ENCODE results near the gene FUBP3. TPM values are rescaled to one million over a fixed set of nuclear protein-coding genes. Genes with fewer than 3 reads are reported as not detected.

FUBP3 gene
- total RNA-seq, 4 donors from 2014 or later: 20.7 to 41.1 (median 36.9) TPM

DNA sequence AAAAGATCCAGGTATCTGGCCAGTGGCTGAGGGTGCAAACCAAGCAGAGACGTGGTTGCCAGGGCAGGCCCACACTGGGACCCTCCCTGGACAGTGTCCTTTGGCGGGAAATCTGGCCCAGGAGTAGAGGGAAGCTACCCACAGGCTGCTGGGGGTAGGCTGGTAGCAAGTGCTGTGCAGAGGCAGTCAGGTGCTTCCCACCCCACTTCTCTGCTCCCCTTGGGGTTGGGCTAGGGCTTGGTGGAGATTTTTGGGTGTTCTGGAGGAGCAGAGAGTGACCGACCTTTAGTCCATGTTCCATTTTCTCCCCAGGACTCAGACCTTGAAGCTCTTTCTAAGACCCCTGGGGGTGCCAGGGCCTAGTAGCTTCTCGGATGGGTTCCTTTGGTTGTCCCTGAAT, 90.6 kb downstream of the FUBP3 start:
- H3K9me3 ChIP-seq: no peaks in the 10 kb centered on the region
- no peaks in the 10 kb centered on the region for H3K36me3 ChIP-seq
- H3K4me1 ChIP-seq: peaks cover 9 to 16% (median 12%) of the 10 kb centered on the region in 4 donors
- H3K27me3 ChIP-seq: peaks cover 39% of the 10 kb centered on the region
- 71 to 79% methylated on average over 2 to 4 of the region's 4 CpGs for WGBS, 2 donors (ENCODE audit: low coverage in 1 of 2)
- DNase-seq: no peak
- no peak for TF ChIP-seq POLR2AphosphoS5 (IDR thresholded peaks at IDR 0.05)
- TF ChIP-seq, protein P1, sequence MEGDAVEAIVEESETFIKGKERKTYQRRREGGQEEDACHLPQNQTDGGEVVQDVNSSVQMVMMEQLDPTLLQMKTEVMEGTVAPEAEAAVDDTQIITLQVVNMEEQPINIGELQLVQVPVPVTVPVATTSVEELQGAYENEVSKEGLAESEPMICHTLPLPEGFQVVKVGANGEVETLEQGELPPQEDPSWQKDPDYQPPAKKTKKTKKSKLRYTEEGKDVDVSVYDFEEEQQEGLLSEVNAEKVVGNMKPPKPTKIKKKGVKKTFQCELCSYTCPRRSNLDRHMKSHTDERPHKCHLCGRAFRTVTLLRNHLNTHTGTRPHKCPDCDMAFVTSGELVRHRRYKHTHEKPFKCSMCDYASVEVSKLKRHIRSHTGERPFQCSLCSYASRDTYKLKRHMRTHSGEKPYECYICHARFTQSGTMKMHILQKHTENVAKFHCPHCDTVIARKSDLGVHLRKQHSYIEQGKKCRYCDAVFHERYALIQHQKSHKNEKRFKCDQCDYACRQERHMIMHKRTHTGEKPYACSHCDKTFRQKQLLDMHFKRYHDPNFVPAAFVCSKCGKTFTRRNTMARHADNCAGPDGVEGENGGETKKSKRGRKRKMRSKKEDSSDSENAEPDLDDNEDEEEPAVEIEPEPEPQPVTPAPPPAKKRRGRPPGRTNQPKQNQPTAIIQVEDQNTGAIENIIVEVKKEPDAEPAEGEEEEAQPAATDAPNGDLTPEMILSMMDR (IDR thresholded peaks at IDR 0.05): no peak
- TF ChIP-seq EP300 (IDR thresholded peaks at IDR 0.05; ENCODE audit: low read depth): no peak
- TF ChIP-seq POLR2A (IDR thresholded peaks at IDR 0.05): no peak
- no peak overlapping the region for H3K4me3 ChIP-seq
- in situ Hi-C loops (cut with MboI; ENCODE audit: low pct_ligation_motif_present in 1 of 4, low pct_unique_long_range_greater_than_20kb in 1 of 4, low sequenced_read_pairs in 3 of 4) (loop anchor here in 3 of 4 donors (10.0 kb wide), 3 partner anchors 195 to 215 kb away; no protein-coding TSS in a partner anchor), intact Hi-C loops (cut with DNase I; ENCODE audit: low total_unique reads) (no loop called here)
- no peak overlapping the region for H3K27ac ChIP-seq

DNA sequence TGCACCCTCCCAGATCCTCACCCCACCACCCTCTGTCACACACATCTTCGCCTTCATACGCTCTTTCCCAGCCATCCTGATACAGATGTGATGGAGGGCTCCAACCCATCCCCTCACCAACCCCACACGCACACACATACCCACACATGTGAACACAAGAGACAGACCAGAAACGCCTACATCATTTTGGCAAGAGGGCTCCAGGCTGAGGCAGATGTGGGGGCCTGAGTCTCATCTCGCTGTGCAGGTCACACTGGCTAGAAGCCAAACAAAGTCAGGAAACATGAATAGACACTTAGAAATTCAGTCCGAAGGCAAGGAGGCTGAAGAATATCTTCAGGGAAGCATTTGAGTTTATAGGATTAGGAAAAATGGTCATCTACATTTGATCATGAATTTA, 91.3 kb downstream of the FUBP3 start:
- intact Hi-C loops (cut with DNase I; ENCODE audit: low total_unique reads) (no loop called here), in situ Hi-C loops (cut with MboI; ENCODE audit: low pct_ligation_motif_present in 1 of 4, low pct_unique_long_range_greater_than_20kb in 1 of 4, low sequenced_read_pairs in 3 of 4) (loop anchor here in 3 of 4 donors (10.0 kb wide), 3 partner anchors 196 to 216 kb away; no protein-coding TSS in a partner anchor)
- no peak for TF ChIP-seq POLR2A (IDR thresholded peaks at IDR 0.05)
- TF ChIP-seq, protein P1 (IDR thresholded peaks at IDR 0.05): no peak
- TF ChIP-seq EP300 (IDR thresholded peaks at IDR 0.05; ENCODE audit: low read depth): no peak
- no peak for TF ChIP-seq POLR2AphosphoS5 (IDR thresholded peaks at IDR 0.05)
- no peak for DNase-seq
- H3K4me3 ChIP-seq: no peak overlapping the region
- H3K4me1 ChIP-seq: peaks cover 5 to 9% (median 7%) of the 10 kb centered on the region in 4 donors
- no peak overlapping the region for H3K27ac ChIP-seq
- no peaks in the 10 kb centered on the region for H3K36me3 ChIP-seq
- peaks cover 33% of the 10 kb centered on the region for H3K27me3 ChIP-seq
- H3K9me3 ChIP-seq: no peaks in the 10 kb centered on the region
- whole genome bisulfite sequencing, 2 donors (ENCODE audit: low coverage in 1 of 2): 75 to 82% methylated on average over 1 to 6 of the region's 6 CpGs

DNA sequence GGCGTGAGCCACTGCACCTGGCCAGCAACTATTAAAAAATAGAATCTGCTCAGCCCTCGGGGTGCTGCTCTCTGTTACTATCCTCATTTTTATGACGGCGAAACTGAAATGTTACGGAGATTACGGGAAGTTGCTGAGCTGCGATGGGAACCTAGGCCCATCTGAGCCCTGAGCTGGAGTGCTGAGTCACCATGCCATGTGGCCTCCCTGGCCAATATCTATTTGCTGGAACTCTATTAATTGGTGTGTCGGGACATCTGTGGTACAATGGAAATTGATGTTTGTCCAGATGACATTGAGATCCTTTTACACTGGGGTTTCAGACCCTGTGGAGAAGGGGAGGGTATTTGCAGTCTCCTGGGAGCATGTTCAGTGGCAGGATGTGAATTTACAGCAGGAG, 93.1 kb downstream of the FUBP3 start:
- 77 to 88% methylated on average over 4 to 8 of the region's 8 CpGs for WGBS, 2 donors (ENCODE audit: low coverage in 1 of 2)
- Histone ChIP-seq H3K36me3 (no peaks in the 10 kb centered on the region), H3K27me3 (peaks cover 14% of the 10 kb centered on the region), H3K27ac (no peak overlapping the region), H3K9me3 (no peaks in the 10 kb centered on the region), H3K4me3 (no peak overlapping the region), H3K4me1 (no peaks in the 10 kb centered on the region)
- intact Hi-C loops (cut with DNase I; ENCODE audit: low total_unique reads): no loop called here
- TF ChIP-seq EP300 (IDR thresholded peaks at IDR 0.05; ENCODE audit: low read depth) (no peak), POLR2AphosphoS5 (IDR thresholded peaks at IDR 0.05) (no peak), POLR2A (IDR thresholded peaks at IDR 0.05) (no peak)
- TF ChIP-seq, protein P1 (IDR thresholded peaks at IDR 0.05): no peak
- DNase-seq: no peak
- in situ Hi-C loops (cut with MboI; ENCODE audit: low pct_ligation_motif_present in 1 of 4, low pct_unique_long_range_greater_than_20kb in 1 of 4, low sequenced_read_pairs in 3 of 4): loop anchor here in 3 of 4 donors (10.0 kb wide), 3 partner anchors 198 to 218 kb away; no protein-coding TSS in a partner anchor

DNA sequence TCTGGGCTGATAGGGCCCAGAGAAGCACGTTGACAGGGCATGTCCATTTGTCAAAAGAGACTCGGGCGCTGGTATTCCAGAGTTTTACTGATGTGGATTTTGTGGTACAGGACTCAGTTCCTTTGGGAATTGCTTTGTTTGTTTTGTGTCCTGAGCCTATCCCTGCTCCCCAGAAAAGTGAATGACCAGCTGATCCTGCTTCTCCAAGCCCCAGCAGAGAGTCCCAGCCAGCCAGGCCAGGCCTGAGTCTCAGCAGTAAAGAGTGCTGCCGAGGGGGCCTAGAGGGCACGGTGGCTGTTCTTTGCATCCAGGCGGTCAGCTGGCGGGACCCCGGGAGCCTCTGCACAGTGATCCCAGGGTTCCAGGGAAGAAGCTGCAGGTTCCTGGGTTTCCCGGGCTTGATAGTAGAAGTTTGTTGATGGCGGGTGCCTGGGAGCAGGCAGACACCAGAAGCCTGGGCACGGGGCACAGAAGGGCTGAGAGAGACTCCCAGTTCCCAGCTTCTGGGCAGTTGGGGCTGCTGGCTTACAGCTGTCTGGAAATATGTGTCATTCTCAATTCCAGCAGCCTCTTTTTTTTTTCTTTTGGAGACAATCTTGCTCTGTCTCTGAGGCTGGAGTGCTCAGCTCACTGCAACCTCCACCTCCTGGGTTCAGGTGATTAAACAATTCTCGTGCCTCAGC, 93.7 kb downstream of the FUBP3 start:
- Histone ChIP-seq H3K36me3 (no peaks in the 10 kb centered on the region), H3K4me1 (no peaks in the 10 kb centered on the region), H3K27me3 (peaks cover 8% of the 10 kb centered on the region), H3K4me3 (no peak overlapping the region), H3K27ac (no peak overlapping the region), H3K9me3 (no peaks in the 10 kb centered on the region)
- TF ChIP-seq POLR2AphosphoS5 (IDR thresholded peaks at IDR 0.05): no peak
- TF ChIP-seq EP300 (IDR thresholded peaks at IDR 0.05; ENCODE audit: low read depth): no peak
- TF ChIP-seq, protein P1 (IDR thresholded peaks at IDR 0.05): no peak
- no peak for TF ChIP-seq POLR2A (IDR thresholded peaks at IDR 0.05)
- DNase-seq: no peak
- in situ Hi-C loops (cut with MboI; ENCODE audit: low pct_ligation_motif_present in 1 of 4, low pct_unique_long_range_greater_than_20kb in 1 of 4, low sequenced_read_pairs in 3 of 4) (loop anchor here in 3 of 4 donors (10.0 kb wide), 3 partner anchors 198 to 218 kb away; no protein-coding TSS in a partner anchor), intact Hi-C loops (cut with DNase I; ENCODE audit: low total_unique reads) (no loop called here)
- WGBS, 2 donors (ENCODE audit: low coverage in 1 of 2): 81 to 100% methylated on average over 3 to 12 of the region's 12 CpGs
